NOMO-1 treated with dmso at 0.1 percent for 144 hours (cell line): ENCODE measurements around the gene PHC3.

Source experiments
- DNase-seq: peaks from one replicate; lab custom pipeline; 2025; ENCODE audit not compliant: unreplicated experiment; lab: John Stamatoyannopoulos, UW

The PHC3 gene

DNA sequence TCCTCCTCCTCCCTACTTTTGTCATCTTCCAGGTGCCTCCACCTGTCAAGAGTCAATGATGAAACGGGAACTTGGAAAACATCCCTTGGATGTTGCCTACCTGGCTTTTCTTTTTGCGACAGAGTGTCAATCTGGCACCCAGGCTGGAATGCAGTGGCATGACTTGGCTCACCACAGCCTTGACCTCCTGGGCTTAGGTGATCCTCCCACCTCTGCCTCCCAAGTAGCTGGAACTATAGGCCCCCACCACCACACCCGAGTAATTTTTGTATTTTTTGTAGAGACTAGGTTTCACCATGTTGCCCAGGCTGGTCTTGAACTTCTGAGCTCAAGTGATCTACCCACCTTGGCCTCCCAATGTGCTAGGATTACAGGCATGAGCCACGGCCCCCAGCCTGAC, 100.9 kb downstream of the PHC3 start:
- no peak for DNase-seq

DNA sequence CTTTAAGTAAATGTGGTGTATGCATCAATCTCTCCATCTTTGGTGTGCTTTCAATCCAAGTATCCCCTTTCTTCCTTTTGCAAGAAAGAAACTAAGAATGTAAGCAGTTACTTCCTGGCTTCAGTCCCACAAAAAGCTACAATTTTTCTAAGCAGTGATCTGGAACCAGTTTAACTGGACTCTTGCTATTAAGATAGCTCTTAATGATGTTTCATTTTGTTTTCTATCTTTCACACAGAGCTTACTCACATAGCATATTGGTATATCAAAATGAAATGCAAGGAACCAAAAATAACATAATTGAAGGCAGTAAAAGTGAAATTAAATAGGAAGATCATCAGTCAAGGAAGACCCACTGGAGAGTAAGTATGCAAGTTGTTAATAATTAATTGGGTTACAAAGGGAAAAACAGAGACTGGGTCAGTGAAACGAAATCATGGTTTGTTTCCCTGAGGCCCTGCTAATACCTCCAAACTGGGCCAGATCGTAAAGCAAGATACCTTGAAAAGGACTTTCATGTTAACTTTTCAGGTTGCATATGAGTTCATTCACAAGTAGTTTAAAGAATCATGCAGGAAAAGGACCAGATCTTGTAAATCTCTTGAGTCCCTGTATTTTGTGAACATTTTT, 101.9 kb downstream of the PHC3 start:
- DNase-seq, result no peak

DNA sequence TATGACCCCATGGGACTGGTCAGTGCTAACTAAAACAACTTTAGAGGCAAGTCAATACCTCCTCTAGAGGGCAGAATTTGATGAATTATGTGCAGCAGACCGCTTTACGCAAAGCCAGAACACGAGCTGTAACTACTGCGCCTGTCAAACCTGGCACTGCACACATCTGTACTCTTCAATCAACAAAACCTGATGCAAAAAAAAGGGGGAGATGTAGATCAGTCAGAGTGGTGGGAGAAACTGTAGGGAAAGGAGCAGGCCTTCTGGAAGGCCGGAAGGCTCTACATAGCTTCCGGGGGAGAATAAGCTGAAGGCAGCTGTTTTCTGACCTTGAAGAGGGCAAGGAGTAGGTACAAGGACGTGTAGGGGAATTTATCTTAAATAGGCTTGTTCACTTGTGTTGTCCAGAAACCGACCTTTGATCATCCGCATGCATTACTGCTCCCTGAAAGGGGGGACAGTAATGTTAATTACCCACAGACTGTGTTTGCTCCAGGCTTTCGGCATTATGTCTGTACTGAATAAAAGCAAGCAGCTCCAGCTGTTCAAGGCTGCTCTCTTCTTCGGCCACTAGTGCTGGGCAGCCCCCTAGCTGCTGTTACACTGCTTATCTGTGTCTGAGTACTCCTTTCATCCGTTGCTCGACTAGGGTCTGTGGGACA, 102.8 kb downstream of the PHC3 start:
- no peak for DNase-seq

DNA sequence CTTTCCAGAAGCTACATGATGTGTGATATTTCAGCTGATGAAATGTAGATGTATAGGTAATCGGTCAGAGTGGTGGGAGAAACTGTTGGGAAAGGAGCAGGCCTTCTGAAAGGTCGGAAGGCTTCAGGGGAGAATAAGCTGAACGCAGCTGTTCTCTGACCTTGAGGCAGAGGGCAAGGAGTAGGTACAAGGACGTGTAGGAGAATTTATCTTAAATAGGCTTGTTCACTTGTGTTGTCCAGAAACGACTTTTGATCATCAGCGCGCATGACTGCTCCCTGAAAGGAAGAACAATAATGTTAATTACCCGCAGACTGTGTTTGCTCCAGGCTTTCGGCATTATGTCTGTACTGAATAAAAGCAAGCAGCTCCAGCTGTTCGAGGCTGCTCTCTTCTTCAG, 104.2 kb downstream of the PHC3 start:
- no peak for DNase-seq

DNA sequence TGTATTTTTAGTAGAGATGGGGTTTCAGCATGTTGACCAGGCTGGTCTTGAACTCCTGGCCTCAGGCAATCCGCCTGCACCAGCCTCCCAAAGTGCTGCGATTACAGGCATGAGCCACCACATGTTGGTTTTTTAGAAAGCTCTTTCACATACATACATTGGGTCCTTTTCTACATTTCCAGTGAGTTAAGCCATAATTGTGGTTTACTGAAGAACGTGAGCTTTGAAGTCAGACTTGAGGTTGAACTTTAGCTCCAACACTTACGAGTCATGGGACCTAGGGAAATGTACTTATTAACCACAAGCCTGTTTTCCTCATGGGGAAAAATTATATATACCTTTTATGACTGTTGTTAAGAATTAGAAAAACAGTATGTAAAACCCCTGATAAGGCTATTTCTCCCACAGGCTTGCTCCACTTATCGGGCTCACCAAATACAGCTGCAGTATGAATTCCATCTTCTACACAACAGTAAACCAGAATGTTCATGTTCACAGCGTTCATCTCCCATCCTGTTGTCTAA, 104.8 kb downstream of the PHC3 start:
- DNase-seq, result no peak

DNA sequence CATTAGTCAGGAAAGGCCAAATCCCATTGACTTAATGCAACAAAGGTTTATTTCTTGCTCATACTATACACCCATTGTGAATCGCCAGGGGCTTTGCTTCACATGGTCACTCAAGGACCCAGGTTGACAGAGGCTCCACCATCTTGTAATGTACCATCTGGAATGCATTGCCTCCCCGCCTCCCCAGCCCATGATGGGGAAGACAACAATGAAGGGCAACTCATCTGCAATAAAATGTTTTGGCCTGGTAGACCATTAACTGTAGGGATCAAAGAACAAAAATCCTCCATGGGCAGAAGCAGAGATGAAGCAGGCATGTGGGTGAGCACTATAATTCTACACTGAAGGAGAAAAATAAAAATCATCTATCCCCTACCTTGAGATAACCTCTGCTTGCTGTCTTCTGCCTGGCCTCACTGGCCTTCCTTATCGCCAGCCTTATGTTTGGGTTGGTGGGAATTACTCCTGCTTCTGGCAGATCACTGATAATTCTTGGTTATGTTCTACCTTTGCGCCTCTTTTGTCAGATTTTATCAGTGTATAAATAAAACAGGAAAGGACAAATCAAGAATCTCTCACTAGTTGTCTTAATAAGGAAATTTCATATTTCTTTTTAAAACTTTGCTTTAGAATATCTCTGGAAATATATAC, 106.0 kb downstream of the PHC3 start:
- DNase-seq, result no peak

DNA sequence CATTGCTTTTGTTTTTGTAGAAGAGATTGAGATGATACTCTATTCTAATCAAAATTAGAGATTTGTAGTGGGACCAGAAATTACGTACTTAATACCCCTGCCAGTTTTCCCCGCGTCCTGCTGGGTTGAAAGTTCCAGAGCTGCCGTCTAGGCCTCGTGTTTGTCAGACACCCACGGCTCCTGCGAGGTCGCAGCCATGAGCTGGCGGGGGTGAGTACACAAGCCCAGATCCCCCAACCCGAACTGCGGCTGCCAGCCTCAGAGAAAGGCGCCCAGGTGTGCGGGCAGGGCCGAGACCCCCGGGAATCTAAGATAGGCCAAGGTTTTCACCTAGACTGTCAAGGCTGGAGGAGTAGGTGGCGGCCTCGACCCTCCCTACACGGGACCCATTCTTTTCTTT, 117.4 kb downstream of the PHC3 start:
- no peak for DNase-seq

DNA sequence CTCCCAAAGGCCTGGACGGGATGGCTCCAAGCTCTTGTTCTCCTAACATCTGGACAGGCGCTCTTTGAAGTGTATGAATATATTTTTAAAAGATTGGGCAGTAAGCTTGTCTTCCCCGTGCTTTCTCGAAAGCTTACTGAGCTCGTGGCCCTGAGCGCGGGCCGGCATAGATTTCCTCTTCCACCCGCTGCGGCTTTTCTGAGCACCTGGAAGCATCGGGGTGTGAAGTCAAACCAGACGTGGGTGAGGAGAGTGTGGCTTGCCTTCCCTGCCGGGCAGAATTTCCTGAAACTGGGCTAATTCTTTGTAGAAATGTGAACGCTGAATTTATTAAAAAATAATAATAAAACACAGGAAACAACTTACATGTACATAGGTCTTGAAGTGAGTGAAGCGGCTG, 117.8 kb downstream of the PHC3 start:
- DNase-seq, result no peak

DNA sequence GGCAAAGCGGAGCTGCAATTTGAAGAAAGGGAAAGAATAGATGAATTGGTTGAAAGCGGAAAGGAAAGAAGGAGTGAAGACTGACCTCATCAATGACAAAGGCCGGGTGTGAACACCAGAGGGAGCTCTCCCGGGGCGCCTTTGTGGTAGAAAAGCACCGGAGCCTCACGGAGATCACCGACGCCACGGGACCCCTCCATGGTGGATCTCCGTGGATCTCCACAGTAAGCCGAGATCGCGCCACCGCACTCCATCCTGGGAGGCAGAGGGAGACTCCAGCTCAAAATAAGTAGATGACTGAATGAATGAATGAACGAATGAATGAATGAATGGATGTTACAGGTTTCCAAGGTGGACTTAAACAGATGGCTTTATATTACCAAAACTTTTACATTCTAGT, 118.8 kb downstream of the PHC3 start:
- DNase-seq, result no peak

DNA sequence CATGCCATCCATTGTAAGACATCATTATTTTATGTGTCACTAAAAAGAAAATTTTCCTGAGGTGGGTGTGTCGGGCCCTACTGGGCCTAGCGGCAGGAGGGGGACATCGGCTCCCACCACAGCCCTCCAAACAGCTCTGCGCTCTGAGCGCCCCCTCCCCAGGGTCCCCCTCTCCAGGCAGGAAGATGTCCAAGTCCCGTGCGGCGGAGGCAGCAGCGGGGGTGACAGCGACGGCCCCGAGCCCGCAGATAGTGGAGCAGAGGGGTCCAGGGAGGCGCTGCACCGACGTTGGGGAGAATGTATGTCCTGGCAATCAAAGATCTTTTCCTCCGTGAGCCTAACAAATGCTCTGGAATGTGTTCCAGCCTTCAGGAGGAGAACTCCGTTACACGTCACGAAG, 119.5 kb downstream of the PHC3 start:
- no peak for DNase-seq

DNA sequence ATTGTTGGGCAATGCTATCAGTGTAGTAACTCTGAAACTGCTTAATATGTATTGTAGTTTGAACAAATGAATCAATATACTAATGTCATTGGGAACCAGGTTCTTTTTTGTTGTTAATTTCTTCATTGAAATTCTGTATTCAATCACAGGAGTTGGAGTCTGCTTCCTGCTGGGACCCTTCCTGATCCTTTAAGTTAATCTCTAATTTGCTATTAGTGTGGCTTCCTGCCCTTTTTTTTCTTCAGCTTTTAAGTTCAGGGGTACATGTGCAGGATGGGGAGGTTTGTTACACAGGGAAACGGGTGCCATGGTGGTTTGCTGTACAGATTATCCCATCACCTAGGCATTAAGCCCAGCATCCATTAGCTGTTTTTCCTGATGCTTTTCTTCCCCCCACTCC, 122.1 kb downstream of the PHC3 start:
- no peak for DNase-seq

DNA sequence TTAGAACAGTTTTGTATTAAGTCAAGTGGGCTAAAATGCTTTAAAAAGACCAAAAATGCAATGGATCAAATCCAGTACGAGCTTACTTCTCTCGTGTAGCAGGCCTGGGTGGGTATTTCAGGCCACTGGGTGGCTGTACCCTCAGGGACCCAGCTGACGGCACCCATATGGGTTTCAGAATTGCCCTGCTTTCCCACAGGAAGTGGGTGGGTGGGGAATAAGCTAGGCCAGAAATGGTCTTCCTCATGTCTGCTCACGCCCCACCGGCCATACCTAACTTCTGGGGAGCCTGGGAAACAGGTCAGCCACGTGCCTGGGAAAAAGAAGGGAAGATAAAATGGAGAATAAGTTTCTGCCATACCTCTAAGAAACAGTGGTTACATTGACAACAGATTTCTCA, 123.4 kb downstream of the PHC3 start:
- no peak for DNase-seq

DNA sequence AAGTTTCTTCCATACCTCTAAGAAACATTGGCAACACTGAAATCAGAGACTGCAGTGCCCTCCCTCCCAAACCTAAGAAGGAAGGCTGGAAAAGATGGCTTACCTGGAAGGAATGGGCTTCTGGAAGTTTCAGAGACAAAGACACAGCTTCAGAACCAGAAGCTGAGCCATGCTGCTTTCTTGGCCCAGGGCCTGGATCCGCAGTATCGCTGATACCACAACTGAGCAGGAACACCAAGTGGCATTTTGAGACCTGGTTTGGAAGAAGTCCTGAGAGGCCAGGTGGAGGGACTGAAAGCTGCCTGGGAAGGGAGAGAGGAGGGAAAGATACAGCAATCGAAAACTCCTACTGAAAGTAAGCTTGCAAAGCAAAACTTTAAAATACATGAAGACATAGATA, 124.0 kb downstream of the PHC3 start:
- DNase-seq, result no peak

DNA sequence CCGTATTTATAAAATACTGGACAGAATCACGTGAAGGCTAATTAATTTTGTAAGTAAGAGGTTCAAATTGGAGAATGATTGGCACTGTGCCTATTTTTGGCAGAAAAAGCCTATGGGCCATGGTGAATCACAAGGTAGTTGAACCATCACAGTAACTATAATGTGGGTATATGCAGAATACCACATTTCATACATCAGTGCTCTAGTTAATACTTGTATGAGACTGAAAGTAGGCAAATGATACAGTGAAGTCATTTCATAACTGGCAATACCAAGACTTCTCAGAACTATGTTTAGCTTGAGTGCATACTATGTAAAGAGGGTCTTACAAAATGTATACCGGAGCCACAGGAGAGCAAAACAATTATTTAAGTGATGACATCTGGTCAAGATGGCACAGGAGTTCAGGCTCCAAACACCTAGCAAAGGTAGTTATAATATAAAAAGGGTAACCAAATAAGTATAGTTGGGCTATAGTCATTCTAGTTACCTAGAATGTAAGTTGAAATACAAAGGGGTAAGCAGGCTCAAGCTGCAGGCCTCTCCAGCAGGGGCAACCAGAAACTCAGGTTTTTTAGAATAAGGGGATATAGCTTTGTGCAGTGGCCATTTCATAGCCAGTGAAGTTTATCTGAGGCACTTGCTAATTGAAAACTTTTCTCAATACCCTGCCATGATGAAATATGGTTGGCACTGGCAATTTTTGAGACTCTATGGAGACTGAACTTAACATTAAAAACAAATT, 124.7 kb downstream of the PHC3 start:
- no peak for DNase-seq

DNA sequence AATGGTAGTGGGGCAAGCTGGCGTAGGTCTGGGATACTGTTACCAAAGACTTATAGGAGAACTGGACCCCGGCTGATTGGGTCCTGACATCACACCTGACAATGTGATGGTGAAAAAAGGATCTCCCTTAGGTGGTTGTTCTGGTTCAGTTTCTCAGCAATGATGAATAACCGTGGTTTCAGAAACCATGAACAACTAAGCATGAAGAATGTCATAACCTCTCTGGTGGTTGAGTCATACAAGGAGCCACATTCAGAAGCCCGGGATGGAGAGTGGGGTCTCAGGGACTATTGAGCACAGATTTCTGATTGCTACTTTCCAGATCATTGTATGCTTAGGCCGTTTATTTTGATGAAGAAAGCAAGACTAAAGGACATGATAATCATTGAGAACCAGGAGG, 126.3 kb downstream of the PHC3 start:
- no peak for DNase-seq

DNA sequence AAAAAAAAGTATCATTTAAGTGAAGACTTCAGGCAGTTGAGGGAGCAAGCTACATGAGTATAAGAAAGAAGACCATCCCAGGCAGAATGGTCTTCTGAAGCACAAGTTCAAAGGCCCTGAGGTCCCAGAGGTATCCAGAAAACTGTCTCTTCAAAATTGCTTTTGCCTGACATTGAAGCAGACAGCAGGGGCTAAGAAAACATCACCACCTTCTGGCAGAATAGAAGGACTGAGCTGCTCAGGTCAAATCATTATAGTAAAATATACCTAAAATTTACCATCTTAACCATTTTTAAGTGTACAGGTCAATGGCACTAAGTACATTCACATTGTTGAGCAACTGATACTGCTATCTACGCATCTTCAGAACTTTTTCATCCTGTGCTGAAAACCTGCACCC, 127.3 kb downstream of the PHC3 start:
- DNase-seq, result peak; percentile 9

DNA sequence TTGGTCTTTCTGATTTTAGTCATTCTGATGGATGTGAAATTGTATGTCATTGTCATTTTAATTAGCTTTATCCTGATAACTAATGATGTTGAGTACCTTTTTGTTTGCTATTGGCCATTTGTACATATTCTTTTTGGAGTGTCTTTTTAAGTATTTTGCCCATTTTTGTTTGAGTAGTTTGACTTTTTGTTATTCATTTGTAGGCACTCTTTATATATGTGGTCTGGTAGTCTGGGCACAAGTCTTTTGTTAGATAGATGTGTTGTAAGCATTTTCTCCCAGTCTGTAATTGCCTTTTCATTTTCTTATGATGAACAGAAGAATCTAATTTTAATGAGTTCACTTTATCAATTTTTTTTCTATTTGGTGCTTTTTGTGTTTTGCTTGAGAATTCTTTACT, 129.1 kb downstream of the PHC3 start:
- no peak for DNase-seq

DNA sequence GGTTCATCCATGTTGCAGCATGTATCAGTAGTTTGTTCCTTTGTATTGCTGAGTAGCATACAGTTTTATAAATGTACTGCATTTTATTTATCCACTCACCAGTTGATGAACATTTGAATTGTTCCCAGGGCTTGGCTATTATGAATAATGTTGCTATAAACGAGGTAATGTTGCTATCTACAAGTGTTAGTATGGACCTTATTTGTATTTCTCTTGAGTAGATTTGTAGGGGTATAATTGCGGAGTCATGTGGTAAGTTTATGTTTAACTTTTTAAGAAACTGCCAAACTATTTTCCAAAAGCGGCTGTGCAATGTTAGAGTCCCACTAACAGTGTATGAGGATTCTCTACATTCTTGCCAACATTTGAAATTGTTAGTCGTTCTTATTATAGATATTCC, 130.8 kb downstream of the PHC3 start:
- no peak for DNase-seq

DNA sequence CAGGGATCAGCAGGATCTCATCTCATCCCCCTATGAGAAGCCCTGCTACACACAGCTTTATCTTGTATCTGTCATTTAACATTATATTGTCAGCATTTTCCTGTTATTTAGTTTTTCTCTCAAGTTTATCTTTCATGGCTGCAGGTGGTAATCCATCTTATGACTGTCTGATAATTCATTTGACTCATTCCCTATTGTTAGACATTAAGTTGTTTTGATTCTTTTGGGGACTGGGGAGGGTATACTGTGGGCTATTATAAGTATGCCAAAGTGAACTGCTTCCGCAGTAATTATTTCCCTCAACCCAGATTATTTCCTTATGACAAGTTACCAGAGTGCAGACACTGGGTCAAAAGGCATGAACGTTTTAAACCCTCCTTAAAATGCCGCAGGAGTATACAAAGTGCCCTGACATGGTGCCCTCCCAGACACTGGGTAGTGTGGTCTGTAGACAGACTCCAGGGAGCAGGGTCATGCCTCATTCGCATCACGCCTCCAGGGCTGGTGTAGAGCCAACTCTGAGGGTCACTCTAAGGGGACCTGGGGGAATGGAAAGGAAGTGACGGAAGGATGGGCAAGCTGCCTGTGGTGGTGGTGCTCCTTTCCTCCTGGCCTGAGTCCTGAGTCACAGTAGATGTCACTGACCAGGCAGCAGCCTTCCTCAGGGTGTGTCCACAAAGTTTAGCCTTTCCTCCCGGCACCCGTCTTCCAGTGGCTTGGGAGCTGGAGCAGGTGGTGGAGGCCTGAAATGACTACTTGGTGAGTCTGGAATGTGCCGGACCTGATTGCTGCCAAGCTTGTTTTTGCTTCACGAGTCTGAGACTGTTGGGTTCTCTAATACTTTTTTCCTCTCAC, 132.2 kb downstream of the PHC3 start:
- DNase-seq, result no peak

DNA sequence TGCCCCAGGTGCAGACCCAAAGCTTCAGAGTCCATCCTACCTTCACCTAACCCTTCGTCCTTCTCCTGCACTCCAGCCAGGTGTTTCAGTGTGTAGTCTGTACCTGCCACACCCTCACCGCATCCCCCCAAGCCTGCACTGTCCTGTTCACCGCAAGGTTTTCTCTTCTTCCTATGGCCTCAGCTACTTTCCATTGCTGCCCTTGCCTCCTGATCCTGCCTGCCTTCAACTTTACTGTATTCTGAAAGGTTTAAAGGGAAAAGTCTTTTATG, 134.5 kb downstream of the PHC3 start:
- DNase-seq, result no peak
